Measurements from ENCODE around the gene ZNF385C. TPM values are rescaled to one million over a fixed set of nuclear protein-coding genes. Genes with fewer than 3 reads are reported as not detected.

Gene ZNF385C
- total RNA-seq, 1 experiment from 2014 or later: 1.1 TPM

GRCh38 chr17:41984454-41984853 lies 113.8 kb downstream of the ZNF385C start:
- Histone ChIP-seq H3K9me3 (ENCODE audit: control insufficient read depth in 1 of 2, insufficient read depth in 1 of 2, low read depth in 1 of 2, low read length in 2 of 2) (no peaks in the 10 kb centered on the region), H3K4me3 (replicated peaks in 1 of 2; ENCODE audit: low read depth in 1 of 2, low read length in 2 of 2) (no peak overlapping the region), H3K36me3 (ENCODE audit: control insufficient read depth in 1 of 2, insufficient read depth in 2 of 2, low read length in 2 of 2) (peaks cover 55 to 70% of the 10 kb centered on the region in 2 experiments), H2AFZ (ENCODE audit: low read depth, low read length, poor library complexity, severe bottlenecking) (no peak overlapping the region), H3K4me2 (ENCODE audit: low read length) (no peak overlapping the region), H3K4me1 (ENCODE audit: control insufficient read depth in 1 of 2, insufficient read depth in 2 of 2, low read length in 2 of 2) (no peaks in the 10 kb centered on the region), H4K20me1 (ENCODE audit: insufficient read depth) (no peaks in the 10 kb centered on the region), H3K79me2 (ENCODE audit: insufficient read depth, low read length) (no peaks in the 10 kb centered on the region), H3K27me3 (ENCODE audit: insufficient read depth, low read length) (no peaks in the 10 kb centered on the region), H3K27ac (ENCODE audit: low read depth, low read length) (no peak overlapping the region), H3K9ac (ENCODE audit: low read length) (no peak overlapping the region), H3K9me2 (ENCODE audit: insufficient read depth) (no peaks in the 10 kb centered on the region)
- intact Hi-C loops (cut with micrococcal nuclease): no loop called here
- POLR2A ChIA-PET: no interaction called here
- RAD21 ChIA-PET (ENCODE audit: low non-redundant PET in 1 of 2, low total read pairs in 2 of 2, uncharacterized antibody in 2 of 2, unreplicated experiment in 2 of 2): no interaction called here
- no TSS peak for BruUV-seq (replicated peaks)
- no peak for DNase-seq (ENCODE audit: low read depth, low spot score)
- CTCF ChIA-PET: no interaction called here
- TF ChIP-seq FOSL1 (IDR thresholded peaks at IDR 0.05; ENCODE audit: low read depth): no peak
- no peak for TF ChIP-seq EGR1 (IDR thresholded peaks at IDR 0.05; ENCODE audit: low read depth)
- TF ChIP-seq REST (IDR thresholded peaks at IDR 0.05; ENCODE audit: low read depth): no peak
- ATAC-seq: no peak

GRCh38 chr17:41982026-41982760 lies 116.1 kb downstream of the ZNF385C start:
- ChIA-PET RAD21 (ENCODE audit: low non-redundant PET in 1 of 2, low total read pairs in 2 of 2, uncharacterized antibody in 2 of 2, unreplicated experiment in 2 of 2) (no interaction called here), CTCF (no interaction called here), POLR2A (no interaction called here)
- no peaks in the 10 kb centered on the region for H3K9me3 ChIP-seq (ENCODE audit: control insufficient read depth in 1 of 2, insufficient read depth in 1 of 2, low read depth in 1 of 2, low read length in 2 of 2)
- H3K27ac ChIP-seq (ENCODE audit: low read depth, low read length): no peak overlapping the region
- H4K20me1 ChIP-seq (ENCODE audit: insufficient read depth): no peaks in the 10 kb centered on the region
- H2AFZ ChIP-seq (ENCODE audit: low read depth, low read length, poor library complexity, severe bottlenecking): no peak overlapping the region
- intact Hi-C loops (cut with micrococcal nuclease): no loop called here
- no peak for TF ChIP-seq POLR2A (IDR thresholded peaks at IDR 0.05; ENCODE audit: borderline replicate concordance, extremely low read depth, insufficient read depth, insufficient read length)
- TF ChIP-seq ZNF274 (IDR thresholded peaks at IDR 0.05; ENCODE audit: low read depth, low read length): no peak
- no peak for TF ChIP-seq FOSL1 (IDR thresholded peaks at IDR 0.05; ENCODE audit: low read depth)
- TF ChIP-seq ELF1 (IDR thresholded peaks at IDR 0.05; ENCODE audit: borderline replicate concordance, low read depth): no peak
- no peak for TF ChIP-seq ZBTB33 (IDR thresholded peaks at IDR 0.05; ENCODE audit: extremely low read depth, insufficient replicate concordance, low read length)
- no peak for TF ChIP-seq SIN3A (IDR thresholded peaks at IDR 0.05; ENCODE audit: low read depth)
- no peak for TF ChIP-seq TCF7L2 (IDR thresholded peaks at IDR 0.05; ENCODE audit: borderline replicate concordance, extremely low read depth, insufficient read depth, insufficient read length)
- TF ChIP-seq CTCF (IDR thresholded peaks at IDR 0.05 in 2 of 3, conservative IDR thresholded peaks at IDR 0.05 in 1 of 3; ENCODE audit: borderline replicate concordance in 1 of 3, insufficient read depth in 1 of 3, low read depth in 2 of 3, low read length in 2 of 3): no peak
- H3K36me3 ChIP-seq (ENCODE audit: control insufficient read depth in 1 of 2, insufficient read depth in 2 of 2, low read length in 2 of 2): peaks cover 41 to 47% of the 10 kb centered on the region in 2 experiments
- DNase-seq (ENCODE audit: low read depth, low spot score) (no peak), ATAC-seq (no peak)
- H3K9me2 ChIP-seq (ENCODE audit: insufficient read depth): no peaks in the 10 kb centered on the region
- H3K4me3 ChIP-seq (replicated peaks in 1 of 2; ENCODE audit: low read depth in 1 of 2, low read length in 2 of 2): no peak overlapping the region
- H3K79me2 ChIP-seq (ENCODE audit: insufficient read depth, low read length): no peaks in the 10 kb centered on the region
- H3K4me2 ChIP-seq (ENCODE audit: low read length): no peak overlapping the region
- no peaks in the 10 kb centered on the region for H3K27me3 ChIP-seq (ENCODE audit: insufficient read depth, low read length)
- H3K9ac ChIP-seq (ENCODE audit: low read length): no peak overlapping the region
- 0 out of 4 replicates have a peak, but pooled peaks cover 0 to 2% of the 10 kb centered on the region in 2 experiments for H3K4me1 ChIP-seq (ENCODE audit: control insufficient read depth in 1 of 2, insufficient read depth in 2 of 2, low read length in 2 of 2)
- no TSS peak for BruUV-seq (replicated peaks)
